Stimulated activated CD4-positive, alpha-beta T cell treated with anti-CD3 and anti-CD28 coated beads, Interleukin-1b, Interleukin-23, amount 100 ng/mL, for 48 hours (primary cell): ENCODE data around the gene SCAMP2.
A peak's percentile ranks its signal among the peaks of the same experiment; 100 is the strongest.

Experiments used
- DNase-seq: peaks from one replicate; pipeline ENCODE4 v3.0.0-alpha.2; 2020

The SCAMP2 gene

GRCh38 chr15:74857671-74858368 lies 15.3 kb downstream of the SCAMP2 start:
- no peak for DNase-seq

GRCh38 chr15:74857082-74857655 lies 16.0 kb downstream of the SCAMP2 start:
- DNase-seq: no peak

- DNase-seq: no peak
Measured at GRCh38 chr15:74856537-74856936, 16.6 kb downstream of the SCAMP2 start.

GRCh38 chr15:74855857-74856256 lies 17.3 kb downstream of the SCAMP2 start:
- DNase-seq: no peak

- DNase-seq: no peak
Measured at GRCh38 chr15:74854453-74855022, 18.6 kb downstream of the SCAMP2 start.

GRCh38 chr15:74851960-74852359 lies 21.2 kb downstream of the SCAMP2 start:
- no peak for DNase-seq

- DNase-seq: no peak
Measured at GRCh38 chr15:74850393-74850792, 22.8 kb downstream of the SCAMP2 start.

GRCh38 chr15:74847432-74847831 lies 25.7 kb downstream of the SCAMP2 start:
- no peak for DNase-seq

- DNase-seq: no peak
Measured at GRCh38 chr15:74845581-74845980, 27.6 kb downstream of the SCAMP2 start.

GRCh38 chr15:74845208-74845568 lies 28.0 kb downstream of the SCAMP2 start:
- DNase-seq: peak; percentile 59

GRCh38 chr15:74844319-74845207 lies 28.6 kb downstream of the SCAMP2 start:
- DNase-seq: no peak

- no peak for DNase-seq
Measured at GRCh38 chr15:74843891-74844299, 29.3 kb downstream of the SCAMP2 start.

GRCh38 chr15:74843445-74843828 lies 29.7 kb downstream of the SCAMP2 start:
- DNase-seq: no peak

- peak; percentile 92 for DNase-seq
Measured at GRCh38 chr15:74842581-74843444, 30.4 kb downstream of the SCAMP2 start, which contains the start of gene ULK3. Gene ULK3 (minus strand): TSS chr15:74843156. CDS start chr15:74843105, 51 bp downstream.

GRCh38 chr15:74841891-74842373 lies 31.2 kb downstream of the SCAMP2 start:
- no peak for DNase-seq

GRCh38 chr15:74840851-74841775 lies 32.1 kb downstream of the SCAMP2 start:
- DNase-seq: no peak

- no peak for DNase-seq
Measured at GRCh38 chr15:74839526-74840395, 33.4 kb downstream of the SCAMP2 start.

GRCh38 chr15:74838746-74839525 lies 34.2 kb downstream of the SCAMP2 start:
- no peak for DNase-seq

GRCh38 chr15:74838137-74838516 lies 35.0 kb downstream of the SCAMP2 start:
- DNase-seq: no peak
